GM19239 (cell line): ENCODE measurements around the gene CHRDL2.

Experiments
- DNase-seq: peaks from one replicate; pipeline ENCODE4 v3.0.0; 2011; ENCODE audit warnings: low spot score; ENCODE audit not compliant: insufficient read length
- FAIRE-seq: peaks from 2 replicates; lab custom pipeline; 2011; peaks lifted over from hg19 to GRCh38; lab: Jason Lieb, UNC

Gene CHRDL2

DNA sequence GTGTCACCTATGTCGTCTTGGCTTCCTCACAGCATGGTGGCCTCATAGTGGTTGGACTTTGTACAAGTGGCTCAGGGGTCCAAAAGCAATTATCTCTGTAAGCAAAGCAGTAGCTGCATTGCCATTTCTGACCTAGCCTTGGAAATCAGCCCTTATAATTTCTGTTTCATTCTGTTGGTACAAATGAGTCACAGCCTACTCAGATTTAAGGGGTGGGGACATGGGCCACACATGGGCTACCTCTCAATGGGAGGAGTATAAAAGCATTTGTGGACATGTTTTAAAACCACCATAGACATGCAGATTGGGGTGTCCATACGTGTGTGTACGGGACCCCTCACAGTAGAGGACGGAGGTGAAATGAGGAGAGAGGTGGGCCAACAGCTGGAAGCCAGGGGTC, 41.6 kb downstream of the CHRDL2 start:
- DNase-seq (no peak), FAIRE-seq (no peak)

DNA sequence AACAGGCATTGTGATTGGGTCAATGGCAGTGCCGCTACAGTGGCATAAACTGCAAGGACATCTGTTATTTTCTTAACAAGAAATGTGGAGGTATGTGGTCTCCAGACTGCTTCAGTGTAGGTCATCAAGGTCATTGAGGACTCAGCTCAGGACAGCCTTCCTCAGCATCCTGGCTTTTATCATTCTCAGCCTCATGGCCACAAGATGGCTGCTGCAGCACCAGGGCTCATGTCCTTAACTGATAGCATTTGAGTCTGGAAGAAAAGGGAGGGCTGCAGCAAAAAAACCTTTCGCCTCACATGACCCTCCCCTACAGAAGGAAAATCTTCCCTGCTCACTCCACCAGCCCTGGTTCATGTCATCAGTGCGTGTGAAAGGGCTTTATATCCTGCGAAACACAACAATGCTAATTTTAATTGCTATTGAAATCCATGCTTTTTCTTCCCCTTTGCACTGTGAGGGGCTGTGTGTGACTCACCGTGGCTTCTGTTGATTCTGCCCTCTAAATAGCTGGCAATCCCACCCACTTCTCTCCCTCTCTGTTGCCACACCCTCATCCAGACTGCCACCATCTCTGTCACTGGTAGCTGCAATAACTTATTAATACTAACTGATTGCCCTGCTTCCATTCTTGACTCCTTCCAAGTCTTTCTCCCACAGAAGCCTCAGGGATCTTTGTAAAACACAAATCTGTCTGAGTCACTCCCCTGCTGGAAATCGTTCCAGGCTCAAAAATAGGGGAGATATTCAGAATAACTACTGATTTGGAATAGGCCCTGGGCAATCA, 43.8 kb downstream of the CHRDL2 start:
- no peak for FAIRE-seq
- no peak for DNase-seq

DNA sequence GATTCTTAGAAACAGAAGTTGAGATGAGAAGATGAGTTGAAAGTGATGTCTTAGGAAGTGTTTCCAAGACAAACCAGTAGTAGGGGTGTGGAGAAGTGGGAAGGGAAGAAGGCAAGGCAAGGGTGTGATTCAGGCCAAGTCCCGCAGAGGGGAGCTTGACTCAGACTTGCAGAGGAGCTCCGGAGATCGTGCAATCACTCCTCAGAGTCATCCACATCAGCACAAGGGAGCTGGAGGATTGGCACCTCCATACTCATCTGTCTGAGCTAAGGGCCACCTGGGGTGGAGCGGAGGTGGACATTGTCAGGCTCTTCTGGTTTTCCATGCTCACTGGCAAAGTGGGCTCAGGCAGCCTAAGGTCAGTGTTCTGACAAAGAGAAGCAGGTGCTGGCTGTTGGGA, 44.4 kb downstream of the CHRDL2 start:
- DNase-seq (no peak), FAIRE-seq (no peak)

DNA sequence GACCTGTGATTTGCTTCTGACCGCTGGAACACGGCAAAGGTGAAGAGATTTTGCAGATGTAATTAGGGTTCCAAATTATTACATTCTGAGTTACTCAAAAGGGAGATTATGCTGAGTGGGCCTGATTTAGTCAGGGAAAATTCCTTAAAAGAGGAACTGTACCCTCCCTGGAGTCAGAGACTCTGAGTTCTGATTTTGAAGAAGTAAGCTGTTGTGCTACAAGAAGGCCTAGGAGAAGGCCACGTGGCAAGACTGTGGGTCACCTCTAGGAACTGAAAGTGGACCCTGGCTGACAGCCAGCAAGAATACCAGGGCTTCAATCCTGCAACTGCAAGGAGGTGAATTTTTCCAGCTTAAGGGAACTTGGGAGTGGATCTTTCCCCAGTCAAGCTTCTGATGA, 45.3 kb downstream of the CHRDL2 start:
- DNase-seq: no peak
- FAIRE-seq: no peak

DNA sequence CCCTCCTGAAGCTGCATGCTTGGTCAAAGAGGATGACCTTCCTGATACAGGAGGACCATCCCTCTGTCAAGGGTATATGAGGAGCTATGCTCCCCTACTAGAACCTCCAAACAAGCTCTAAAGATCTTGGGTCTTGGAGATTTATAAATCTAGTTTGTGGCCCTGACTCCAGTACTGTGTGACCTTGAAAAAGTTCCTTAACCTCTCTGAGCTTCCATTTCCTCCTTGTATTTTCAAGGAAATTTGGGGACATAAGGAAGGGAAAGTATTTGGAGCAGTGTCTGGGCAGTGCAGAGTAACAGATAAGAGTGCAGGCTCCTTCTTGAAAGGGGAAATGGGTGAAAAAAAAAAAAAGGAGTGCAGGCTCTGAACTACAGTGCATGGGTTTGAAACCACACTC, 45.9 kb downstream of the CHRDL2 start:
- DNase-seq: no peak
- FAIRE-seq: no peak

DNA sequence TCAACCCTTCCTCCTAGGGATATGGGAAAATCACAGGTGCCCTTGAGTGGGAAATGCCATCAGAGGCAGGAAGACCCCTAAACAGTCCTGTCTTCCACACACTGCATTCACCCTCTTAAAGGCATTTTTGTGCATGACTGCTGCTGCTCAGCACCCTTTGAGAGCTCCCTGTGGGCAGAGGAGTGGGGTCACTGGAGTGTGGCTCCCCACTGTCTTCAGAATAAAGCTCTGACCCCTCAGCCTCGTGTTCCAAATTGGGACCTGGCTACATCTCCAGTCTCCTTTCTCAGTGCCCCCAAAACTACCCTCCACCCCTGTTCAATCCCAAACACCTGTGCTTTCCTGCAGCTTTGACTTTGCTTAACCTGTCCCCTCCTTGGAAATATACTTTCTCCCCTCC, 46.6 kb downstream of the CHRDL2 start:
- FAIRE-seq: no peak
- DNase-seq: no peak

DNA sequence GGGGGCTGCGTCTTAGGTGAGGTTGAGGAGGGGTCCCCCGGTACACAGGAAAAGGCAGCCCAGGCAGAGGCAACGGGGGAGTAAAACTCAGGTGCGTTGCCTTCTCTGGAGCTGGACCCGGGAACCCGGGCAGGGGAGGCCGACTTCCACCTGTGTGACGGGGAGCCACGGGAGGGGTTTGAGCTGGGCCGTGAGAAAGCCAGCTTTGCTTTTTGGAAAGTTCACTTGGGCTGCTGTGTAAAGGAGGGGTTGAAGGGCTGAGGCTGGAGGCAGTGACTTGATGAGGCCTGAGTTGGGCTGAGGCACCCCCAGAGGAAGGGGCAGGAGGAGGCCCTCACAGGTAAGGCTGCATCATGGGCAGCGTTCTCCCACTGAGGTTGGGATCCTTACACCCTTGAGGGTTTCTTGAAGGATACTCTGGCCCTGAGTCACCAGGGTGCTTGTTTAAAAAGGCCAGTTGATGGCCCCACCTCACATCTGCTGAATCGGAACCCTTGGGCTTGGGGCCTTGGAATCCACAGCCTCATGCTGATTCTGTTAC, 47.2 kb downstream of the CHRDL2 start:
- DNase-seq: no peak
- no peak for FAIRE-seq

DNA sequence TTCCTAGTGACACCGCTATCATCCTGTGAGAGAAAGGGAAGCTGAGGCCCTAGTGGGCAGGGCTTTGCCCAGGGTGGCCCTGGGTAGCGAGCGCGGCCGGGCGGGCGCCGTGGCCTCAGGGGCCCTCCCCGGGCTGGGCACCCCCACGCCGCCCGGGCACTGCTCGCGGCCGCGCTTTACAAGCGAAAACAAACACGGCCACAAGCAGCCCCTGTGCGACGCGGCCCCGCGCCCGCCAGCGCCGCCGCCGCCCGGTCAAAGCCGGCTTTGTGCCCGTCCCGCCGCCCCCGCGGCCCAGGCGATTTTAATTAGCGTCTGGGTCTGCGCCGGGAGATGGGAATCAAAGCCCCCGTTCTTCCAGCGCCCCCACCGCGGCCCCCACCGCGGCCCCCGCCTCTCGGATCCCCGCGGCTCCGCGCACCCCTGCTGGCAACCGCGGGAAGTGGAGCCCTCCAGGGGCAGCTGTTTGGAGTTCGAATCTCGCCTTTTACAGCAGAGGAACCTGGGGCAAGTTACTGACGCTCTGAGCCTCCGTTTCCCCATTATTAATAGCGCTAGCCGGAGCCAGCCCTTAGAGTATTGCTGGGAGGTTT, 47.9 kb downstream of the CHRDL2 start:
- DNase-seq (no peak), FAIRE-seq (no peak)

DNA sequence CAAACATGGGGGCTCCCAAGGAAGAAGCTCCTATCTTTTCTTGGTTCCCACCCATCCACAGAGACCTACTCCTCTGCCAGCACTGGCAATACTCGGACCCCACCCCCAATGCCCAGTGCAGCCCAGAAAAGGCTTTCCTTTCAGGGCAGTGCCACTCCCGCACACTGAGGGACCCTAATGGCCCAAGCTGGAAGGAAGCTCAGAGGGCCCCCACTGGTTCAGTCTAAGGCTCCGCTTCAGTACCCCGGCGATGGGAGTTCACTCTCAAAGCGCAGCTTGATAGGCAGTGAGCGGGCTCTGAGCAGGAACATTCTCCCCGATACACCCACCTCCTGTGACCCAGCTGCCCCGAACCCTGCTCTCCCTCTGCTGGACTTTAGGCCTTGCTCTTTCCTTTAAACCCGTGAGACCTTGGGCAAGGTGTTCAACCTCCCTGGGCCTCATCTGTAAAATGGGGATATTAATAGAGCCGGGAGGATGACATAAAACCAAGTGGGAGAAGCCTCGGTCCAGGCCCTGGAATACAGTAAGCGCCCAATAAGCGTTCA, 48.4 kb downstream of the CHRDL2 start:
- FAIRE-seq: no peak

DNA sequence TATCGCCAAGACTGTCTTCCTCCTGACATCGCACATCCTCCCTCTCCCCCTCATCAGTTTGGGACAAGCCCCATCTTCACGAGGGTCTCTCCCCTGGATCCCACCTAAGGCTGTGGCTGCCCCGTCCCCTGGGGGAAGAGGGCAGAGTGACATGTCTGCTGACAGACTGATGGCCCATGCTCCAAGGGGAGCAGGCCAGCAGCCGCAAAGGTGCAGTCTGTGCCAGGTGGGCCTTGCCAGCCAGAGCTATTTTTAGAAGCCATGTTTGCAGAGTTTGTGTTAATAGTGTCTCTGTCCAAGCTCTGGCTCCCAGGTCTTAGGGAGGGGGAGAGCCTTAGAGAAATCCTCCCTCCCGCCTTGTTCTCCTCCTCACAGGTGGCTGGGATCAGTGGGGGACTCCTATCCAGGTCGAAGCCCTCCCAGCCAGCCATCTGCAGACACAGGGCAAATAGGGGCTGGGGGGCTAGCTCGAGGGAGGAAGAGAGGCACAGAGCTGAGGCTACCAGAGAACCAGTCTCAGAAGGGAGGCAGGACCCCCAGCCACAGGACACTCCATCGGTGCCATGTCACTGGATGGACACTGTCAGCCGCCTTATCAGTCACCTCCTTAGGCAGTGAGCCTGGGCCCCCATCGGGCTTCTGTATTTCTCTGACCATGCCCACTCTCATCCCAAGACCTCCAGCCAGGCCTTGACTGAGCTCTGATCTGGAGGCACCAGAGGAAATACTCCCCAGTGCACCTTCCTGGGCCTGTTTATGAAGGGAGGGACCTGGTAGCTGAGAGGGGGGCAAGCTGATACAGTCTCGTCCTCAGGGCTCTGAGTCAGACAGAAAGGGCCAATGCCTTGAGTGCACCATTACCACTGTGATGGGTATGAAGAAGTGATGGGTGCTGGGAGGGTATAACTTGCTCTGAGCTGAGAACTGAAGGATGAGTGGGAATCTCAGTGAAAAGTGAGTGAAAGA, 49.3 kb downstream of the CHRDL2 start:
- FAIRE-seq (no peak), DNase-seq (no peak)

More for the DNA sequence above, 48.4 kb downstream of the CHRDL2 start:
- DNase-seq: no peak

DNA sequence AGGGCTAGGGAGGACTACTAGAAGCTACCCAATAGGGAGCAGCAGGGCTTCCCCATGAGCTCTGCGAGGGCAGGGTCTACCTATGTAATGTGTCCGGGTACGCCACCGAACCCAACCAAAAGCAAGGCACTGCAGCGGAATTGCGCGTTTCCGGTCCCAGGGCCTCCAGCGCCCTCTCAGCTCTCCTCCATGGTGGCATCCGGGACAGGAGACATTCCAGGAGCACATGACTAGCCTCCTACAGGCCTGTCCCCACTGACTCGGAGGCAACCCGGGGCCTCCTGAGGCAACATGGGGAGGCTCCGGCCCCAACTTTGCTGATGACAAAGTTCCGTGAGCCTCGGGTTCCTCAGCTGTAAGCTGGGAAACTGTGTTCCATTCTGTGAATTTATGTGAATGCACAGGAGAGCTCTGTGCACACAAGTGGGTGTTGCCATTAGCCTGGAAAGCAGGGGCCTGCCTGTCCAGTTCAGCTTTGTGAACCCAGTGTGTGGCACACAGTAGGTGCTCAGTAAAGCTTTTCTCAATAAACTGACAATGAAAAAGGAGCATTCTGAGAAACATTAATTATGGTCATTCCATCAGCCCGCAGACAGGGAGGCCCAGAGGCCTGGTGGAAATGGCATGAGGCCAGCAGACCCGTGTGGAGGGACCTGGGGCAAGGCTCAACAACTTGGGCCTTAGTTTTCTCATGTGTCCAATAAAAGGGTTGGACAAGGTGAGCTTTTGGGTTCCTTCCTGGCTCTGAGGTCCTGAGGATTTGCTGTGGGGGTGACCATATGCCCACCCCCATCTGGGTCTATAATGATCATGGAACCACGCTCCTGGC, 50.3 kb downstream of the CHRDL2 start:
- no peak for DNase-seq
- no peak for FAIRE-seq

DNA sequence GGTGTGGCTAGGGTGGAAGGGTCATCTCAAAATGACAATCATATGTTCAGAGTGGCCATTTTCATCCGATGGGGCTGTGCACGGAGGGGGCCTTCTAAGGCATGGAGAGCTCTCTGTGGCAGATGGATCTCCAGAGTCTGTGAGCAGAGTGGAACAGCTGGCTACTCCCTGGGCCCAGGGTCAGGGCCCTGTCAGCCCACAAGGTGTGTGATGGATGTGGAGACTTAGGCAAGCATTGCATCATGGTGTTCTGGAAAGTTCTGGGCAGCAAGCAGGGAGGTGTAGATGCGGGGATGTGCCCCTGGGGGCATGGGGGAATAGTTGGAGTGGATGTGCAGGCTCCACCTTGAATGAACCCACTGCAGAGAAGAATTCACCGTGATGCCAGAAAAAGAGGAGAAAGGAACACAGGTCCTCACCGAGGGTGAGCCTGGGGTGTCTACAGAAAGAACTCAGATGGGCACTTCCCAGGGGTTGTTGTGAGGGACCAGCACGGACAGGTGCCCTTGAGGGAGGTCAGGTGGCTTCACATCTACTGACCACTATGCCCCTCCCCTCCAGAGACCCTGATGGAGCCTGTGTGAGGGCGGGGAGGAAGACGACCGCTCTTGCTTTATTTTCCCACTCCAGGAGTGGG, 51.1 kb downstream of the CHRDL2 start:
- FAIRE-seq (no peak), DNase-seq (no peak)

DNA sequence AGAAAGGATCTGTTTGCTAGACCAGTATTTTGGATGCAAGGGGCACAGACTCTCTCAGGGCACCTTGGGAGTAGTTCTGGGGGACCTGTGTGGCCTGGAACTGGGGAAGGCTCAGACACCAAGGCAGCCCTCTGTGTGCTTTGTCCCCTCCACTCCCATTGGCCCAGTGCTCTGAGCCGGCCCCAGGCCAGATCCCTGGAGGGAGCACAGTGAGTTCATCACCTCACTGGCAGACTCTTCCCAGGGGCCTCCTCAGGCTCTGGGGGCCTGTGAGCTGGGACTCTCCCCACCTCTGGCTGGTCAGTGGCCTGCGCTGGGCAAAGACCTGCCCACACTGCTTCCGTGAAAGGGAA, 51.7 kb downstream of the CHRDL2 start:
- FAIRE-seq (no peak), DNase-seq (no peak)

DNA sequence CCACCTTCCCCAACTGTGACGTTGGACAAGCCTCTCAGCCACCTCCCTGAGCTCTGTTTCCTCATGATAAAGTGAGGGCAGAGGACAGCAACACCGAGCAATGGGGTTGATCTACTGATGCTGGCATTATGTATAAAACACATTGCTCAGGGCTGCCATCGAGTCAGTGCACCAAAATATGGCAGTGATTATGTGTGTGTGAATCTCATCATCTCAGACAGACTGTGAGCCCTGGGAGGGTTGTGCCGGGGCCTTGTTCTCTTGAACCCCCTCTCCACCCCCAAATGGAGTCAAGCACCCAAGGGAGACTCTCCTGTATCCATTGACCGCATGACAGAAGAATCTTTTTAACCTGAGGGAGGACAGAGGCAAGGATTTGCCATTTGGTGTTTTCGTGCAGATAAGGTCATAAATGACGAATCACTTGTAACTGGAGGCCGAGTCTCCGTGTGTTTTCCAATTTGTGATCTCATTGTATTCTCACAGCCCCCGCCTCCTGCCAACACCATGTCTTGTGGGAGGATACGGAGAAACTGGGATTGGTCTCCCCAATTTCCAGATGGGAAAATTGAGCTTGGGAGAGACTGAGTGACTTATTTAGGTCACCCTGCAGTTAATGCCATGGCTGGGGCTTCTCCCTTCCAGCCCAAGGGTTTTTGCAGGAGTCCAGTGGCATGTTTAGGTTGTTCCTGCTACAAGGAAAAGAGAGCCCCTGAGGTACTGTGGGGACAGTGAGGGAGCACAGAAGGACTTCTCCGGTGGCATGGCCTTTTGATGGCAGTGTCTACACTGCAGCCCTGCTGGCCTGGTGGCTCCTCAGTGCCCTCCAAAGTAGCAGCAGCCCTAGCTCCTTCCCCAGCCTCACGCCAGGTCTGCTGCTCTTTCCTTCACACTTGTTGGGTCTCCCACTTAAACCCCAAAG, 52.4 kb downstream of the CHRDL2 start:
- no peak for FAIRE-seq
- no peak for DNase-seq

DNA sequence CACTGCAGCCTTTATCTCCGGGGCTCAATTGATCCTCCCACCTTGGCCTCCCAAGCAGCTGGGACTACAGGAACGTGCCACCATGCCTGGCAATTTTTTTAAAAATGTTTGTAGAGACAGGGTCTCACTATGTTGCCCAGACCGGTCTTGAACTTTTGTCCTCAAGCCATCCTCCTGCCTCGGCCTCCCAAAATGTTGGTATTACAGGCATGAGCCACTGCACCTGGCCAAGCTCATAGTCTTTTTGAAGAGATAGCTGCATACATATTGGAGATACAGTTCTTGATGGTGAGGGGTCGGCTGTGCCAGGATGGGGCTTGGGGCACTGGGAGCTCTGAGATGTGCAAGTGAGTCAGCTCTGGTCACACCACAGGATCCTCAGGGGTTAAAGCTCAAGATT, 53.2 kb downstream of the CHRDL2 start:
- FAIRE-seq: no peak
- DNase-seq: no peak

DNA sequence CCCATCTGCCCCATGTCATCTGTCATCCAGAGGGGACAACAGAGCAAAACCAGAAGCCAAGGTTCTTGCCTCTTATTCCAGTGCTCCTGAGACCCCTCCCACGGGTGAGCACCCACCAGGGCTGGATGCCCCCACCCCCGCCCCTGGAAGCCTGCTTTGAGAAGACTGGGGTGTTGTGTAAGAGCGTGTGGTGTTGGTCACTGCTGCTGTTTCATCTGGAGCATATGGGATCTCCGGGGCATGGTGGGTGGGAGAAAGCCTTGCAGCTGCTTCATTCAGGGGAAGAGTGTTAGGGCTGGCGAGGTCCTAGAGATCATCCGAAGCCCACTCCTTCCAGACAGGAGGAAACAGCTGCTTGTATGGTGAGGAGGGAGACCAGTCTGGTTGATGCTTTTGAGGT, 54.1 kb downstream of the CHRDL2 start:
- FAIRE-seq (no peak), DNase-seq (no peak)

DNA sequence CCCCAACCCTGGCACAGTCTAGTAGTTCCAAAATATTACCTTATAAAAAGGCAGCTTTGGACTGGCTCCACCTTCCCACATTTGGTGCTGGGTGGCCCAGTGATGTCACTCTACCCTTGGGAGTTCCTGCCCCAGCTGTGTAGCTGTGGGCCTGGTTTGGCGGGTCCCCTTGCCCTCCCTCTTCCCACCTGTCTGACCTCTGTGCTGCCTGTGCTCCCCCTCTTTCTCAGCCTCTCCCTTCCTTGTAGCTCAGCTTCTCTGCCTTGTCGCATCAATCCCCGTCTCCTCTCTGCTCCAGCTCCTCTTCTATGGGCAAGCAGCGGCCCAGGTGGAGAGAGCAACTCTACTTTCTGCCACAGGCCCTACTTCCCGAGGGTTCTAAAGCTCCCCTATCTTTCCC, 54.6 kb downstream of the CHRDL2 start:
- DNase-seq (no peak), FAIRE-seq (no peak)

DNA sequence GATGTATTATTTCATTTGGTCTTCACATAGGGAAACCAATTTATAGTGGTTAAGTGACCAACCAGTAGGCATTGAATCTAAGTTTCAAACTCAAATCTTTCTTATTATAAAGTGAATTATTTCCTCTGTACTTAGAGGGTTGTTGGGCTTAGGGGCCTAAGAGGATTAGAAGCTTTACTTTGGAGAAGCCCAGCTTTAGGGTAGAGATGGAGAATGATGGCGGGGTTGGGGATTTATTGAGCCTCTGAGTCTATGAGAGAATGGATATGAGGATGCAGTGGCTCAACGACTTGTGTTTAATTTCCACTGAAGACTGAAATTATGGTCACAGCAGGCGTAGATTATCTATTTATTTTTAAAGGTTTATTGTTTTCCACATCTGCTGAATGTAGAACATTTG, 55.5 kb downstream of the CHRDL2 start:
- DNase-seq: no peak

More for the DNA sequence above, 55.5 kb downstream of the CHRDL2 start:
- FAIRE-seq: no peak
